GM10266 (cell line): Measurements from ENCODE around the gene CD226.
A peak's percentile ranks its signal among the peaks of the same experiment; 100 is the strongest.

ENCODE experiments used
- DNase-seq: peaks from one replicate; pipeline ENCODE4 v3.0.0; 2012; ENCODE audit errors: extremely low spot score
- TF ChIP-seq, protein P1 (sequence below): IDR thresholded peaks from 2 replicates; pipeline ENCODE4 v1.5.1; 2012; ENCODE audit warnings: mild to moderate bottlenecking, low read depth; ENCODE audit not compliant: control insufficient read depth, insufficient read depth; ENCODE audit errors: missing control alignments

Gene CD226

DNA sequence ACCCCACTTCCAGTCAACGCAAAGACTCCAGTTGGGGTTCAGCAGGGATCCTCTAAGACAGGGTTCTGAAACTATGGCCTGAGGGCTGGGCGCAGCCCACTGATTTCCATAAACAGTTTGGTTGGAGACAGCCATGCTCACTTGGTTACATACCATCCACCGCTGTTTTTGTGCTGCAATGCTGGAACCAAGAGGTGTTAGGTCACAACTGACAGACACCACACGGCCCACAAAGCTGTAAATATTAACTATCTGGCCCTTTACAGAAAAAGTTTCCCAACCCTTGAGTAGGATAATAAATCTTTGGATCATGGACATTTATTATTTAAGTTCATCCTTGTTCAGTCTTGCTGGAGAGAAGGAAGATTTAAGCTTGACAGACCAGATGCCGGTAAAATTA is 8.4 kb upstream of the CD226 start:
- TF ChIP-seq, protein P1, sequence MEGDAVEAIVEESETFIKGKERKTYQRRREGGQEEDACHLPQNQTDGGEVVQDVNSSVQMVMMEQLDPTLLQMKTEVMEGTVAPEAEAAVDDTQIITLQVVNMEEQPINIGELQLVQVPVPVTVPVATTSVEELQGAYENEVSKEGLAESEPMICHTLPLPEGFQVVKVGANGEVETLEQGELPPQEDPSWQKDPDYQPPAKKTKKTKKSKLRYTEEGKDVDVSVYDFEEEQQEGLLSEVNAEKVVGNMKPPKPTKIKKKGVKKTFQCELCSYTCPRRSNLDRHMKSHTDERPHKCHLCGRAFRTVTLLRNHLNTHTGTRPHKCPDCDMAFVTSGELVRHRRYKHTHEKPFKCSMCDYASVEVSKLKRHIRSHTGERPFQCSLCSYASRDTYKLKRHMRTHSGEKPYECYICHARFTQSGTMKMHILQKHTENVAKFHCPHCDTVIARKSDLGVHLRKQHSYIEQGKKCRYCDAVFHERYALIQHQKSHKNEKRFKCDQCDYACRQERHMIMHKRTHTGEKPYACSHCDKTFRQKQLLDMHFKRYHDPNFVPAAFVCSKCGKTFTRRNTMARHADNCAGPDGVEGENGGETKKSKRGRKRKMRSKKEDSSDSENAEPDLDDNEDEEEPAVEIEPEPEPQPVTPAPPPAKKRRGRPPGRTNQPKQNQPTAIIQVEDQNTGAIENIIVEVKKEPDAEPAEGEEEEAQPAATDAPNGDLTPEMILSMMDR, result no peak
- DNase-seq, result no peak

DNA sequence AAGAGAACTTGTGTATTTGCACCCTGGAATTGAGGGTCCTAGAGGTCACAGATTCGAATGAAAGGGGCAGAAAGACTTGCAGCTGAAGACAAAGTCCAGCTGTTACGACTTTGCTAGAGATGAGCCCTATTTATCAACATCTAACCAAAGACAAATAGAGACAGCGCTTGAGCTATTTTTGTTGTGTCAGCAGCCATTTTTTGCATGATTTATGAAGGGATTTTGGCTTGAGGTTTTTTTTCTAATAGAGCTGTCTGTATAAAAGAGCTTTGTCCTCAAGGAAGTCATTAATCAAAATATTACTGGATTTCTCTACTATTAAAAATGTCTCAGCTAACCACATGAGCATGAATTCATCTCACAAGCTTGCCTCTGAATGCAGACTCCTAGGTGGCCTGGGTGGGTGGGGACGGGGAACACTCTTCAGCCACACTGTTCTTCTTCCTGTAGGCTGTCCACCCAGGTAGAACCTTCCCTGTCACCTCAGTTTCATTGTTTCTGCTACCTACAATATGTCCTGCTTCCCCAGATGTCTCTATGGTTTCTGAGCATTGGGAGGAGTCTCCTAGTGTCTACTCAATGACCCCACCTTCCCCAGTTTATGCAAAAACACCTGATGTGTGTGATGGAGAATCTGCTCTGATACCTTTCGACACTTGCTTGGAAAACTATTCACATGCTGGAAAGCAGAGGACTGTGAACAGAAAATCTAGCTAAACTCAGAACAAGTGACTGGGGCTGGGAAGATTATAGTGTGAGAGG is 7.2 kb upstream of the CD226 start:
- DNase-seq, result no peak
- TF ChIP-seq, protein P1, result no peak

DNA sequence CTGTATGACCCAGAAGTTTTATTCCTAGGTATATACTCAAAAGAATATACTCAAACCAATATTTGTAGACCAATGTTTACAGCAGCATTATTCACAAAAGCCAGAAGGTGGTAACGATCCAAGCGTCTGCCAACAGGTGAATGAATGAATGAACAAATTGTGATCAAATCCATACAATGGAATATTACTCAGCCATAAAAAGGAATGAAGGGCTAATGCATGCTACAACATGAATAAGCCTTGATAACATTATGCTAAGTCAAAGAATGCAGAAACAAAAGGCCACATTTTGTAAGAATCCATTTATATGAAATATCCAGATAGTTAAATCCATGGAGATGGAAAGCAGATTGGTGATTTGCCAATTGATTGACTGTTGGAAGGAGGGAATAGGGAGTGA is 5.5 kb upstream of the CD226 start:
- TF ChIP-seq, protein P1, result no peak
- DNase-seq, result no peak

DNA sequence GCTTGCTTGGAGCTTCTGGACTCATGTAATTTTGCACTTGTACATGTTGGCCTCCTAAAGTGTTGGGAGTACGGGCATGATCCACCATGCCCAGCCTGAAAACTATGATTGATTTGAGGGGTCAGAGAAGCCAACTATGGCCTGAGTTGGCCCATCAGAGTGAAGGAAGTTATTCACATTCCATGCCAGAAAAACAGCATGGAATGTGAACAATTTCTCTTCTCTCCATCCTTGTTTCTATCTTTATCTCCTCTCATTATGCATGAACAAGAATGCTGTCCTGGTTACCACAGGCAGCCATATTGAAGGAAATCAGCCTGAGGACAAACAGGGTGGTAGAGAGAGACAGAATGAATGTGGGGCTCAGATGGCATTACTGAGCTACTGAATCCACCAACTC is 3.5 kb upstream of the CD226 start:
- no peak for DNase-seq
- TF ChIP-seq, protein P1, result no peak

DNA sequence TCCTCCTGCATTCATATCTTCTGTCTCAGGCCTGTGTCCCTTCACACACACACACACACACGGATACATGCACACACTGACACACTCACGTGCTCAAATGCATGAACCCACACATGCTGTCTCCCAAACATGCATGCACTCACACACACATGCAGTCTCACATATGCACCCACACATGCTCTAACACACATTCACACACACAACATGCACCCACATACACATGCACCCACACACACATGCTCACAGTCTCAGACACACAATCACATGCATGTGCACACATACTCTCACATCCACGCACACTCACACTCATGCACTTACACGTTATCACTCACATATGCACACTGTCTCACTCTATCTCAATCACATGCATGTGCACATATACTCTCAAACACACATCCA is 1.9 kb upstream of the CD226 start:
- TF ChIP-seq, protein P1, result no peak
- no peak for DNase-seq

DNA sequence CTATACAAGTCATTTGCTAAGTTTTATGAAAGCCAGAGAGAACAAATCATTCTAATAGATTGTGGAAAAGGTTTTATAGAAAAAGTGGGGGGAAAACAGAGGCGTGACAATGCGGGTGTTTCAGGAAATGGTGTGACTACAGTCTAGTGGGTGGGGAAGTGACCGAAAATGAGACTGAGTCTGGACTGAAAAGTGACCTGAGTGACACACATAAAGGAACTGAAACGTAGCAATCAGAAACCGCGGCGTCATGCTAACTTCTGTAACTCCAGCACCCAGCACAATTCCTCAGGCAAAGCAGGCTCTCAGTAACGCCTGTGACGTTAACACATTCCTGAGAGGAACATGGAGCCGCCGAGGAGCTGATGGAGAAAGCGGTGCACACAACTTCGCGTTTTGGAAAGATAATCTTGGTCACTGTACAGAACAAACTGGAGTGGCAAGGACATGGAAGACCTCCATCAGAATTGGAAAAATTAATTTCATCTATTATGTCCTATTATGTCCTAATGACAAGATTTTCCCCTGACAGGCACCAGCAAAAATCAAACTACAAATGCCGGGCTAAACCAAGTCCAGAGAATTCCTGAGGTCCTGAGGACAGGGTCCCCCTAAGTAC is 1.4 kb upstream of the CD226 start:
- TF ChIP-seq, protein P1, result no peak
- DNase-seq, result peak; percentile 56

DNA sequence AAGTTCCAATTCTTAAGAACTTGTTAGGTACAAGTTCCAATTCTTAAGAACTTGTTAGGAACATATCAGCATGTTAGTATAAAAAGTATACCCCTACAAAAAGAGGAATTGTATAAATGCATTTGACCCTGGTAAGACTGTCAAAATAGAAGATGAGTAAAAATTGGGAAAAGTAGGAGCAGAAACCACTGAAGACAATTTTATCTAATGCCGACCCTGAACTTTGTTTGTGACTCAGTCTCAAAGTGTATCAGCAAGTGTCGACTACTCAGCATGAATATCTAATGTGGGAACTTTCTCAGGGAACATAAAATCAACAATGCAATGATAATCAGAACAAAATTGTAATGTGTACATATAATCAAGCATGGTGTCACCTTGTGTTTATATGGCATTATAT is 583 bp upstream of the CD226 start:
- DNase-seq, result no peak
- TF ChIP-seq, protein P1, result no peak
